ENCODE data around the gene ANXA3.
A peak's percentile ranks its signal among the peaks of the same experiment; 100 is the strongest.
"Not testable (repeated sequence)": the region's sequence is repeated elsewhere in the genome, so short reads cannot be mapped to it uniquely, and the experiment has no call there.

The ANXA3 gene

DNA sequence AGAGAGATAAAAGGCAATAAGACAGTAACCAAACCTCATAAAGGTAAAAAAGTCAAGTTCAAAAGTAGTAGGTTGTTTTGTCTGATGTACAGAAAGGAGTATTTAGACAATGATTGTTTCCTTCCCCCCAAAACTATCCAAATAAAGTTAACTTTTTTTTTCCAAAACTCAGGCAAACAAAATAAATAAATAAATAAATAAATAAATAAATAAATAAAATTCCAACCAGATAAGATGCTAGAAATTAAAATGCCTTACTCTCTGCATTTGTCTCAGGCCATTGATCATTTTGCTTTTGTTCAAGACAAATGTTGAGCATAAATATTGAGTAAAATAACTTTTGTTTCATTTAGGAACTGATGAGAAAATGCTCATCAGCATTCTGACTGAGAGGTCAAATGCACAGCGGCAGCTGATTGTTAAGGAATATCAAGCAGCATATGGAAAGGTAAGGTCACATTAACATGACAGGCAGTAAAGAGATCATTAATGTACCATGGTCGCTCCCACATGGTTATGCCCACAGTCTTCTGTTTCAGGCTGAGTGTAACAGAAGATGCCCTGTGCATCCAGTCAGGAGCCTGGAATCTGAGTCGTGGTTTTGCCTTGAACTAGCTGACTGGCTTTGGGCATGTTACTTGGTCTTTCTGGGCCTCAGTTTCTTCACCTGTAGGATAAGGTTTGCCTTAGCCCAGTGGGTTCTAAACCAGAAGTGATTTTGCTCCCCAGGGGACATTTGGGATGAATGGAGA is 27.3 kb downstream of the ANXA3 start:
- DNase-seq = no peak

DNA sequence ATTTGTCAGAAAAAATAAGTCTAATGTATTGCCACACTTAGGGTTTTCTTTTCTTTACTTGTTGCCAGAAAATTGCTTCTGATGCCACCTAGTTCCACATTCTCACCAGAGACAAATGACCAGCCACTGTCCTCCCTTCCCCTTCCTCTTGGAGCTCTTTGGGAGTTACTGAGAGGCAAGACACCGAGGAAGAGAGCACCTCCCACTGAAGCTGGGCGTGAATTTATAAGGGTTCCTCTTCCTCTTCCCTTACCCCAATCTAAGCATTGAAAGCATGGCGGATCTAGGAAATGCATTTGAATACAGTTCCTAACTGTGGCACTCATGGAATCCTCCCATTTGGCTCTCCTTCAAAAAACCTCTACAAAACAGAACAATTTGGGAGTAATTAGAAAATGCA is 30.0 kb downstream of the ANXA3 start:
- no peak for DNase-seq

DNA sequence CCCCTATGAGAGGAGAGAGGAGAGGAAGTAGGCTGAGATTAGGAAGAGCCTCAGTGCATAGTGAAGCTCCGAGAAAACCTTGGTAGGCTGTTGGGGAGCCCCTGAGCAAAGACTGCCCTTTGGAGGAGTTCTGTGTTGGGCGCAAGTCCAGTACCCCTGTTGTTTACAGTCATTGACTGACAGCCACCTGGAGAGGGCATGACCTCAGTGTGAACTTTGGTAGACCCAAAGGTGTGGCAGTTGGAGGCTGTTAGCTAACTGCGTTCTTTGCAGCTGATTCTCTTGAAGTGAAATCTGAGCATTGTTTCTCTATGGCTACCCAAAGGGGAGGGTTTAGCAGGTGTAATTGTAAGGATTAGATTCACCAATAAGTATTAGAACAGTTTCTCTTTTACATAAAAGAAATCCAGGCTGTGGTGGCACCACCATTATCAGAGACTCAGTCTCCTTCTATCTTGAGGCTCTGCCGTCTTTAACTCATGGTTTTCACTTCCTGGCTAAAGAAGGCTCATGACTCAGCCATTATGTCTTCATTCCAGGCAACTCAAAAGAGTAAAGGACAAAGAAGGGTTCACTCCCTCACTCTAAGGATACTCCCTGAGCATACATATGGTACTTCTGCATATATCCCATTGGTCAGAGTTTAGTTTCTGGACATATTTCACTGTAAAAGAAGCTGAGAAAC is 33.4 kb downstream of the ANXA3 start:
- DNase-seq = no peak

DNA sequence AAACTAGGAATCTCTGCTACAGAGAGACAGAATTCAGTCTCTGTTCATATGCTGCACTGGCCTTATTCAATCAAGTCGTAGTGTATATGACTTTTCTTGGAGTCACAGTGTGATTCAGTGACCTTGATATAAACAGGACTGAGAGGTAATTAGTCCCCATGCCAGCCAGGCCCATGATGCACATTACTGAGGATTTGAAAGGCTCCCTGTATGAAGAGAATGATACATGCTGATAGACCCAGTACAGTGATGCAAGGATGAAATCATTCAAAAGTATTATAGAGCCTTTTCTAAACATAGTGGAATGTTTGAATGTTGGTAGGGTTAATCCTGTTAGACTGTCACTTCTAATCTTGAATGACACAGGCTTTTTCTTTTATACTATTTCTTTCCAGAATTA is 34.1 kb downstream of the ANXA3 start:
- no peak for DNase-seq

DNA sequence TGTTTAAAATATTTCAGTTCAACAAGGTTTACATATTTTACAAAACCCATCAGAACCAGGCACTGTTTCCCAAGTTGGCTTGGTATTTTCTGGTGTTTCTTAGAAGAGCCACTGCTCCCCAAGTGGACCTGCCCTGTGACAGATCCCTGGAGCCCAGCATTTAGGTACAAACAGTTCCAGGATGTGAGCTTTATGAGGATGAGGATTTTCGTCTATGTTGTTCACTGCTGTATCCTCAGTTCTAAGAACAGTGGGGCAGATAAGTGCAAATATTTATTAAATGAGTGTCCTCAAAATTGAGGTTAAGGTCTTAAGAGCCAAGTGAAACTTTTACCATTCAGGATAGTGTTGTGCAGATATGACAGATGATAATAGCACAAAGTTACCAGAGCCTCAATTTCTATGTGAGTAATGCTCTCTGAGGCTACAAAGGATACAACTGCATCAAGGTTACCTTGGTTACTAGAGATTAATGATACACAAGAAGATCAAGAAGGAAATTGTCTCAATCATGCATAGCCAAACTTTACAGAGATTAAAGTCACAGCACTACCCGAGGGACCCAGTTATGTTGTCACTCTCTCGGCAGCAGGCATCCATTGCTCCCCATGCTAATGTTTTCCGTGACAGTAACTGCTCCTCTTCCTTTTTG is 37.5 kb downstream of the ANXA3 start:
- no peak for DNase-seq

DNA sequence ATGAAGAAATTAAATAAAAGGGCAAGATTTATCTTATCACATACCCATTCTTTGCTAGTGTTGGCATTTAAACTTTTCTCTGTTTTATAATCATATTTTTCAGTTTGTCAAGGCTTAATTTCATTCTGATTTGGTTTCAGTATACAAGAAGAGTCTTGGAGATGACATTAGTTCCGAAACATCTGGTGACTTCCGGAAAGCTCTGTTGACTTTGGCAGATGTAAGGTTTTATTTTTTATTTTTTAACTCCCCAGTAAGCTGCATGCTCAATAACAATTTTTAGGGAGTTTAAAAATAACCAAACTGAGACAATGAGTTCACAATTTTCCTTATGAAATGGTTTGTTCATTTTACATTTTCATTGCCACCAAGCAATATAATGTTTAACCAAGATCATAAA is 39.8 kb downstream of the ANXA3 start:
- no peak for DNase-seq

DNA sequence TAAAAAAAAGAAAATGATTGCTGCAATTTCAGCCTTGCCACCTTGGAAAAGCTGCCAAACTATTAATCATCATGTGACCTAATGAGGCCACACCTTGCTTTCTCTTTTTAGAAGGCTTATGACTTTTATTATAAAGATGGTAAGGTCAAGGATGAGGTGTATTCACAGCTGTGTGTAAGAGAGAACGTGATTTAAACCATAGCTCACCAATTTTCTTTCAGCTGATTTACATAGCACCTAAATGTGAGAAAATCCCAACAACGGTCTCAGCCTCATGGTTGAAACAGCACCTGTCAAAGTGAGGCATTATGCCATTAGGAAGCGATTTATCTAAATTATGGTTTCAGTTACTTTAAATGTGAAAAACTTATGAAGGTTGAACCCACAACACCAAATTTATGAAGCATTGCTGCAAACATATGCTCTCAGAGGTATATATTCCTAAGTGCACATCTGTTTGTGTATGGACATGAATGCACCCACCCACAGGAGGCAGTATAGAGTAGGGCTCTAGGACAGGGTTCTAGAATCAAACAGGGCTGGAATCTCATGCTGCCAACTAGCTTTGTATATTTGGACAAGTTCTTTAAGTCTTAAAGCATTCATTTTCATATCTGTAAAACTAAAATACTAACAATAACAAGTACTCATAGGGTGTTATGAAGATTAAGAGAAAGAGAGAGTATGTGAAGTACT is 40.7 kb downstream of the ANXA3 start:
- DNase-seq = peak; percentile 66

DNA sequence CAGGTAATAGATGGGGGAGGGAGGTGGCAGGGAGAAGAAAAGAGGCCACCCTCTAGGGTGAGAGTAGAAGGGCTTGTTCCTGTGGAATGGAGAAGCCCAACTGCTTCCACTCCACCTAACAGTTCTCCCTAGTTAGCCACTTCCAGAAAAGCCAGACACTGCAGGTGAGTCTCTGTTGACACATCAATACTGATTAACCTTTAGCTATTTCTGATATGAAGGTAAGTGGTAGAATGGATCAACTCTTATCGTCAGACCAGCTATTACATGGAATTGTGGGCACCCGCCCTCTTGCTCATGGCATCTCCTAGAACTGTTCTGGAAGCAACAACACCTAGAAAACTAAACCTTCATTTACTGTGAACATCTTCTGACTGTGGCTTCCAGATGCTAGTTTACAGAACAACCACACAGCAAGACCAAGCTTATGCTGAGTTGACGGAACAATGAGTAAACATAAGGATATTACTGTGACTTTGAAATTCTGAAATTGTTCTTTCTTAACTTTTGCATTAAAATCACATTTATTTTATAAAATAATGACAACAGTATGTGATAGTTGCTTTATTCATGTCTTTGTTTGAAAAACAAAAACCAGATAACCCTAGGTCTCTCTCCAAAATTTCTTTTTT is 44.7 kb downstream of the ANXA3 start:
- DNase-seq = no peak

DNA sequence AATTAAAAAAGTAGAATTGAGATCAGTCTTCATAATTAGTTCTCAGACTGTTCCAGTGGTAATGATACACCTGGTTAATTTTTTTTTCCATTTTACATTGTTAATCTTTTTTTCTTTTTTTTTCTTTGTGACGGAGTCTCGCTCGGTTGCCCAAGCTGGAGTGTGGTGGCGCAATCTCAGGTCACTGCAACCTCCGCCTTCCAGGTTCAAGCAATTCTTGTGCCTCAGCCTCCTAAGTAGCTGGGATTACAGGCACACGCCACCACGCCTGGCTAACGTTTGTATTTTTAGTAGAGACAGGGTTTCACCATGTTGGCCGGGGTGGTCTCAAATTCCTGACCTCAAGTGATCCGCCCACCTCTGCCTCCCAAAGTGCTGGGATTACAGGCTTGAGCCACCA is 46.9 kb downstream of the ANXA3 start:
- DNase-seq = not testable (repeated sequence)

DNA sequence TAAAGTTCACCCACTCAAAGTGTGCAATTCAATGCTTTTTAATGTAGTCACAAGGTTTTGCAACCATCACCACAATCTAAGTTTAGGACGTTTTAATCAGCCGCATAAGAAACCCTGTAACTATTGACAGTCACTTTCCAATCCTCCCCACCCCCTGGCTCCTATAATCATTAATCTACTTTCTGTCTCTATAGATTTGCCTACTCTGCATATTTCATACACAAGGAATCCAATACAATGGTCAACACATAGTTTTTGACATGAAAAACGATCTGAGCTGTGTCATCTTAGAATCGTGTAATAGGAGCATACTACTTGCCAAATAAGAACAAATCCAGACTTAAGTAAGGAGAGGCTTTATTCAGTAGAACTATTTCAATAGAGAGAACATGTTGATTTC is 47.6 kb downstream of the ANXA3 start:
- DNase-seq = no peak

DNA sequence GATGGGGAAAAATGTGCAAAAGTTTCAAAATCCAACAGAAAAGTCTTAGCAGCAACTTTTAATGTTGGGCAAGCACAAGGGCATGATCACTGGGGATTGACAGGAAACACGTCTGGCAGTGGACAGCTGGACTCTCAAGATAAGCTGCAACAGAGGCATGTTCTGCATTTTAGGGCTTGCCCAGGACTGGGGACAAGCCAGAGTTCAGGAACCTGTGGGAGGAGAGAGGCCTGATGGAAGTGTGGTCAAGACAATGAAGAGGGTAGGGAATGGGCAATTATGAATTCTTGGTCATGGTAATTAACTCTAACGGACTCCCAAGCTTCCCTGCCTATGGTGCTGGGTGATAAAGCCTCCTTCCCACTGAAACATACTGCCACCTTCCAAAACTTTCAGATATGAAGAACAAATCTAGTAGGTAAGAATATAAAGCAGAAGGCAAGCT is 48.4 kb downstream of the ANXA3 start:
- peak; percentile 82 for DNase-seq

DNA sequence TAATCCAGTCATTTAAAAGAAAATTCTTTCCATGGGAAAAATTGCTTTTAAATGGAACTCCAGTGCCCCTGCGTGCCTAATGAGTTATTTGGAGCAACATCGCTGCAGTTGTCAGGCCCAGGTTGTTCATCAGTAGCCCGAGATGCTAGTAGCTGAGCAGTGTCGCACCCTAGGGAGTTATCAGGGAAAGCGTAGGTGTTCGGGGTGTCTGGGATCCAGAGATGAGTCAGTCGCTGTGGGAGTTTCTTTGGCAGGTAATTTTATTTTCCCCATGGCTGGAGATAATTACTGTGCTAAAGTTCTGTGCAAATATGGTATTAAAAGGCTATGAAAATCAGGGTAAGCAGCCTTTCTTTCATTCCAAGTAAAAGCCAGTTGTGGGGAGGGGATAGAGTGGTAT is 49.4 kb downstream of the ANXA3 start:
- DNase-seq = no peak

DNA sequence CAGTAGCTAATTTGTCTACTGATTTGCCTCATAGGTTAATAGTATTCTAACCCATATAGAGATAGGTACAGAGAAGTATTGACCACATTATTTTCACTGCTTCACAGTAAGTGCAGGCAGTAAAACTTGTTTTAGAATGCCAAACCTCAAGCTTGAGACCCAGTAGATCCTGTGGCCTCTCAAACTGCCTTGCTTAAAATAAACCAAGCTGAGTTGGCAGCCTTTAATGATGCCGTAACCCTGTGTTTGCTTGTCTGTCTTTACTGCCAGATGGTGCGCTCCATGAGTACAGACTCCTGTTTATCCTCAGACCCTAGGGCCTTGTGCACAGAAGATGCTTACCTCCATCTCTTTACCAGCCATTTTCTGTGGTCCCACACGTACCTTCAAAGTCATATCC is 50.8 kb downstream of the ANXA3 start:
- no peak for DNase-seq

DNA sequence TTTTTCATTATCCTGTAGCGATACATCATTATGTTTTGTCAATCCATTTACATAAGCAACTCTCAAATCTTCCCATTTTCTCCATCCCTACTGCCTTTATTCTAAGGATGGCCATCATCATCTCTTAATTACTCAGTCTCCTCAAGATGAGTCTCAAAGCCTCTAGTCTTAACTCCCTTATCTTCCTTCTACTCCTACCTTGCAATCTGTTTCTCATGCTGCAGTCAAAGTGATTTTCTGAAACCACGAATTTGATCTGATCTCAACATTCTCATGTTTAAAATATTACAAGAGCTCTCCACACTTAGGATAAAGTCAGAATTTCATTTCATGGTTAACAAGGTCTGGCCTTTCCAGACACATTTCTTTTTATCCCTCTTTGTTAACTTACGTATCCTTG is 51.8 kb downstream of the ANXA3 start:
- DNase-seq = no peak

DNA sequence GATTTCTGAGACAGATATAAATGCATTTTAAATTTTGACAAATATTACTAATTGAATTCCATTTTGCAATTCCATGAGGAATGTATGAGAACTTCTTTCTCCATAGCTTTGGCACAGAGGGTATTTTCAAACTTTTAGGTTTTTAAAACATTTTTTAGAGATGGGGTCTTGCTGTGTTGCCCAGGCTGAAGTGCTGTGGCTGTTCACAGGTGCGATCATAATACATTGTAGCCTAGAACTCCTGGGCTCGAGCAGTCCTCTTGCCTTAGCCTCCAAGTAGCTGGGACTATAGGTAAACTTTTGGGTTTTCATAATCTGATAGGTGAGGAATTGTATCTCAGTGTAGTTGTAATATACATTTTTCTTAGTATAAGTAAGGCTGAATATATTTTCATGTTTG is 53.4 kb downstream of the ANXA3 start:
- DNase-seq = no peak

DNA sequence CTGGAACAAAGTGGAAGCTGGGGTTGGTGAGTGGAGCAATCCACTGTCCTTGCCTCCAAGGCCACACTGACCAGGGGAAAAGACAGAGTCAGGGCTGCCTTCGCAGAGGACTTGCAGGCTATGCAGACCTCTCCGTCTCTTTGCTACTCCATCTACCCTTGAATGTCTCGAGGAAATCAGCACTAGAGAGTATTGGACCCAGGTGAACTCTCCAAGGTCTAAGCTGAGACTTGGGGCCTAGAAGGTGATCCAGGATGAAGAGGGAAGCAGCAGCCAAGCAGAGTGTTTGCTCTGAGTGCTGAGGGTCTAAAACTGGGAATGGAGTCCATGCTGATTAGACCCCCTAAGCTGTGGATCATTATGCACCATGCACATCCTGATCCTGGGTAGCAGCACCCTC is 54.5 kb downstream of the ANXA3 start:
- no peak for DNase-seq

DNA sequence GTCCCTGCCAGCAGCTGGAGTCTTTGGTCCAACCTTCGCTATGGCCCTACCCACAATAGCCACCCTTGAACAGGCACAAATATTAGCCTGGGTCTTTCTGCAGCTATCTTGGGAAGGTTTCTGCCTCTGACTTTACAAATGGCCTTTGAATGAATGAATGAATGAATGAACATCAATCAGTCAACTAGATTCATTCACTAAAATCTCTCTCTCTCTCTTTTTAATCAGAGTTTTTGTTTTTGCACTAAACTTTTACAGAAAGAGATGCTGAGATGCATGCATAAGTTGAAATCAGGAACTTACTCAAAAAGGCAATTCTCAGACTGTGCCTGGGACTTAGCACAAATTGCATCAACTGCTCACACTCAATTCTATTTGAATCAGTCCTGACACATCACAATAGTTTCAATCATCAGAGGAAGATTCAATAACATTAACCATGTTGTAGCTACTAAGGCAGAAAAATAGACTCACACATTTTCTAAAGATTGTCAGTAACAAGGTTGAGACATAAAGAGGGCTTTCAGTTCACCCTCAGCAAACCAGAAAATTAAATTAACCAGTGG is 55.0 kb downstream of the ANXA3 start:
- no peak for DNase-seq

DNA sequence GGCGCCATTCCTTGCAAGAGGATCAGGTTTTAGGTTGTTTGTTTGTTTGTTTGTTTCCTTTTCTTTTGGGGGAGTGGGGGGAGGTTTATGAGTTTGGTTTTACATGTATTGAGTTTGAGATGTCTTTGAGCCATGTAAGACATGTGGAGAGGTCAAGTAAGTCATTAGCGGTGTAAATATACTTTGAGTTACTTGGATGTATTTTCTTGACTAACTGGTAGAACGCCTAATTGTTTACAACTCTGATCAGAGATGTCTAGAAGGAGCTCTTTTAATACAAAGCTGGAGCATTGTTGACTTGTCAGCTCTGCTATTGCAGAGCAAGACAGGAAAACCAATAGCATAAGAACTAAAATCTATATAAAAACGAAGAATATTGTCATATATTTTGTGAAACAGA is 57.1 kb downstream of the ANXA3 start:
- DNase-seq = no peak

DNA sequence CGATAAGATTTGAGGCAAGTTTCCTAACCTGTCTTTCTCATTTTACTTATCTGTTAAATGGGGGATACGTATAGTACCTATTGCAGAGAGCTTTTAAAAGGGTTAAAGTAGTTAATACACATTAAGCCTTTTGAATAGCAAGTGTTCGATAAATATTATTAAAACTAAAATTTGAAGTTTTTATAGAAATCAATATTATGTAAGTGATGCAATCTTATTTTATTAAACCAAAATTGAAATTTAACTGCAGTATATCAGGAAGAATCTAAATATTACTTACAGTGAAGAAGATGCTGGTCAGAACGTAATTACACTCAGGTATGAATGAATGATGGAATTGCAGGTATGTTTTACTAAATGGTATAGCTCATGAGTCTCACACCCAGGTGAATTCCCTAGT is 58.0 kb downstream of the ANXA3 start:
- no peak for DNase-seq

DNA sequence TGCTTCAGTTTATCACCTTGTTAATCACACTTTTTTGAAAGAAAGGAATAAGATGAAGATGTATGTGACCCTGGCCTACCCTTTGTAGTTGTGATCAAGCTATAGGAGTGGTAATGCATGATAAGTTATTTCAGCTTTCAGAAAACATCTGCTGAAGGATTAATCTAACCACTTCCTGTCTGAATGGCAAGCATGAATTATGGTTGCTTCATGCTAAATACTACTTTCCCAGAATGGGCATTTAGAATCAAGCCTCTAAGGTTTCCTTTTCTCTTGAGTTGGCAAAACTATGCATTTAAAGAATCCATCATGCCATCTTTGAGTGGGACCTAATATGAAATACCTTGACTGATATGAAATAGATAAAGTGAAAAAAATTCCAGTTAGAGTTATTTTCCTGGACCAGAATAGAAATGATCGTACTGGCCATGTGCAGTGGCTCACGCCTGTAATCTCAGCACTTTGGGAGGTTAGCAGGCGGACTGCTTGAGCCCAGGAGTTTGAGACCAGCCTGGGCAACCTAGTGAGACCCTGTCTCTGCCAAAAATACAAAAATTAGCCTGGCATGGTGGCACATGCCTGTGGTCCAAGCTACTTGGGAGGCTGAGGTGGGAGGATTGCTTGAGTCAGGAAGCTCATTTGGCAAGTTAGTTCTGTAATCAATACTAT is 59.1 kb downstream of the ANXA3 start:
- peak; percentile 91 for DNase-seq

DNA sequence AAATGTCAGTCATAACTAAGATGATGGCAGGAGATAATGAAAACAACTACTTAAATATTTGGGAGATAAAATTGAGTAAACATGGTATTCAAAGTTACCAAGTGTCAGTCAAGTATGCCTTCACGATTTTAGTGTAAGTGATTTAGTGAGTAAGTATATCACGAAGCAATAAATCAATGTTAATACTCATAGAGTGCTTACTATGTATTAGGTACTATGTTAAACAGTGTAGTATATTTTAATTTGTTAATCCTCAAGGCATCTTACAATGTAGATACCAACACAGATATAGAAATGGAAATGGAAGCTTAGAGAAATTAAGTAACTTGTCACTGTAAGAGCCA is 59.6 kb downstream of the ANXA3 start:
- no peak for DNase-seq

Measured in hematopoietic multipotent progenitor cell treated with erythropoietin and hydrocortisone succinate and interleukin-3 and kit ligand, for 8 days (in vitro differentiated cells).